ENCODE results near the gene CDKN2D. TPM values are rescaled to one million over a fixed set of nuclear protein-coding genes. Genes with fewer than 3 reads are reported as not detected.
"Not testable (repeated sequence)": the region's sequence is repeated elsewhere in the genome, so short reads cannot be mapped to it uniquely, and the experiment has no call there.

CDKN2D gene
- total RNA-seq, 2 experiments from 2014 or later: 85.4 to 89.4 TPM

DNA sequence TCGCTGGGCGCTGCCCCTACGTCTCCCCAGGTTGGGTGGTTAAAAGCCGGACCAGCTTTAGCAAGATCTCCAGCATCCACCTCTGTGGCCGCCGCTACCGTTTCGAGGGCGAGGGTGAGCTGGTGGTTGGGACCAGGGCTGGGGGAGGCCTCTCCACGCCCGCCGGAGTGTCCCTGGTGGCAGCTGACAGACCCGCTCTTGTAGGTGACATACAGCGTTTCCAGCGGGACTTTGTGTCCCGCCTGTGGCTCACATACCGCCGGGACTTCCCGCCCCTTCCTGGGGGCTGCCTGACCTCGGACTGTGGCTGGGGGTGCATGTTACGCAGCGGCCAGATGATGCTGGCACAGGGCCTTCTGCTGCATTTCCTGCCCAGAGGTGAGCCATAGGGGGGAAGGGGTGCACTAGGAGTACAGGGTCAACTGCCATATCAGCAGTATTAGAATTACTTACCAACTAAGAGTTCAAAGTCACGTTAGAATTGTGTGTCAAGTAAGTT, 24.0 kb downstream of the CDKN2D start:
- POLR2A ChIA-PET: interaction anchor here (0.6 to 2.2 kb wide), 7 partner anchors 8 to 23 kb away, joined by 3 to 7 read pairs (median 4); partner anchors contain the start of gene KRI1
- CTCF ChIA-PET: no interaction called here

DNA sequence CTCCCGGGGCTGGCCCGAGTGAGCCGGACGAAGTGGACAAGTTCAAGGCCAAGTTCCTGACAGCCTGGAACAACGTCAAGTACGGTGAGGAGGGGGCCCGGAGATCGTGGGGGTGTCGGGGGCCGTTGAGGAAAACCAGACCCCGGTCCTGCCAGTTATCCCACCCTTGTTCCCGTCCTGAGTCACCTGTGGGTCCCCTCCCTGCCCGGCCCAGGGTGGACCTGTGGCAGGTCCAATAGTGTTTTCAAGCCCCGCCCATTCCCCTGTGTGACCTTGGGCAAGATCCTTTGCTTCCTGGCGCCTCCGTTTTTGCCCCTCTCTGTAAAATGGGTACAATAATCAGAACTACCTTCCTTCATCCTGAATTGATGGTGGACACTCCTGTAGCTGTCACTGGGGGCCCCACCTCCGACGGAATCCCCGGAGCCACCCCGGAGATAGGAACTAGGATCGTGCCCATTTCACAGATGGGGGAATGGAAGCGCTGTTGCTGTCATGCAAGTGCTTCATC, 24.5 kb downstream of the CDKN2D start:
- H3K9me3 Mint-ChIP-seq: no peaks in the 10 kb centered on the region
- H3K27ac Mint-ChIP-seq: peak overlapping the region; percentile 84
- peak; percentile 36 for DNase-seq
- peaks cover 11% of the 10 kb centered on the region for H3K27me3 Mint-ChIP-seq
- H3K36me3 Mint-ChIP-seq (ENCODE audit: low read depth): peaks cover 13% of the 10 kb centered on the region
- peak overlapping the region; percentile 91 for H3K4me3 Mint-ChIP-seq
- H3K4me1 Mint-ChIP-seq: peaks cover 16% of the 10 kb centered on the region
- CTCF ChIA-PET: no interaction called here
- POLR2A ChIA-PET: interaction anchor here (0.7 to 2.2 kb wide), 6 partner anchors 9 to 24 kb away, joined by 3 to 7 read pairs (median 5); partner anchors contain the start of gene KRI1

More for the DNA sequence above, 24.0 kb downstream of the CDKN2D start:
- Mint-ChIP-seq H3K9me3 (no peaks in the 10 kb centered on the region), H3K4me3 (peak overlapping the region; percentile 91), H3K4me1 (peaks cover 16% of the 10 kb centered on the region), H3K27me3 (peaks cover 10% of the 10 kb centered on the region), H3K36me3 (ENCODE audit: low read depth) (peaks cover 13% of the 10 kb centered on the region), H3K27ac (peak overlapping the region; percentile 84)
- DNase-seq: no peak

DNA sequence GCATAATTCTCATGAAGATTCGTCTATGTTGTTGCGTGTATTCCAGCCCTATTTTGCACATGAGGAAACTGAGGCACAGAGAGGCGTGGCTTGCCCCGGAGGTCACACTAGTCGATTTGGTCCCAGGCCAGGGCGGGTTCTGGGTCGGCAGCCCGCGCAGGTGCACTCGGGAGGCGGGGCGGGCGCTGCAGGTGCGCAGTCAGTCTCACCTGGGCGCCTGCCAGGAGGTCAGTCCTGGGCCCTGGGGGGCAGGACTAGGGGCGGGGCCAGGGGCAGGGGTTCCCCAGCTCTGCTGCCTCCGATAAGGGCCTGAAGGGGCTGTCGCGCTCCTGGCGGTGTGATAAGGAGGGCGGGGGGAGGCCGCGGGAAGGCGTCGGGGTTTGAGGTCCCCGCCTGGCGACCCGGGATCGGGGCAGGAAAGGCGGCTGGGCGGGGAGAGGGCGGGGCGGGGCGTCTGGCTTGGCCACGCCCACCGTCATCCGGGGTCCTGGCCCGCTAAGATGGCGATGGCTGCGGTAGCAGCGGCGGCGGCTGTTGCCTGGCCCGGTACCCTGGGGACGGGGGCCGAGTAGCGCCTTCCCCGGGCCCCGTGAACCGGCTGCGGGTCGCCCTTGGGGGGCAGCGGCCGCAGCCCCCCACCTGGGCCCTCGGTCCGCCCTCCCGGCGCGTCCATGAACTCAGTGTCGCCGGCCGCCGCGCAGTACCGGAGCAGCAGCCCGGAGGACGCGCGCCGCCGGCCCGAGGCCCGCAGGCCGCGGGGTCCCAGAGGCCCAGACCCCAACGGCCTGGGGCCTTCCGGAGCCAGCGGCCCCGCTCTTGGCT, 25.1 kb downstream of the CDKN2D start, which contains the start of gene ATG4D:
ATG4D (plus strand) TSS at position 485 of the 822 bp plus-strand sequence; CDS start at position 672, 187 bp downstream.
- Mint-ChIP-seq H3K9me3 (no peaks in the 10 kb centered on the region), H3K27me3 (peaks cover 16% of the 10 kb centered on the region), H3K27ac (peak within 1 kb of the TSS; percentile 84), H3K36me3 (ENCODE audit: low read depth) (peaks cover 13% of the 10 kb centered on the region), H3K4me1 (peaks cover 16% of the 10 kb centered on the region), H3K4me3 (peak within 1 kb of the TSS; percentile 91)
- DNase-seq: peak; percentile 83
- CTCF ChIA-PET: interaction anchor here (0.6 to 3.2 kb wide), 6 partner anchors 8 to 156 kb away, joined by 3 to 13 read pairs (median 4); partner anchors contain the start of gene CDKN2D
- POLR2A ChIA-PET: interaction anchor here (1.0 to 2.2 kb wide), 6 partner anchors 18 to 58 kb away, joined by 3 to 7 read pairs (median 3); no protein-coding TSS in a partner anchor

DNA sequence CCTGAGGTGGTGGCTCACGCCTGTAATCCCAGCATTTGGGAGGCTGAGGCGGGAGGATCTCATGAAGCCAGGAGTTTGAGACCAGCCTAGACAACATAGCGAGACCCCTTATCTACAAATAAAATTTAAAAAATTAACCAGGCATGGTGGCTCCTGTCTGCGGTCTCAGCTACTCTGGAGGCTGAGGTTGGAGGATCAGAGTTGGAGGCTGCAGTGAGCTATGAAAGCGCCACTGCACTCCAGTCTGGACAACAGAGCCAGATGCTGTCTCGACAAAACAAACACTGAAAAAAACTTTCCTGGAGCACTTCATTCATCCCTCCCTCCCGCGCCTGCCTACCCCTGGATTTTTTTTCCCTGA, 25.7 kb downstream of the CDKN2D start:
- Mint-ChIP-seq H3K27me3 (peaks cover 22% of the 10 kb centered on the region), H3K9me3 (no peaks in the 10 kb centered on the region), H3K4me1 (peaks cover 16% of the 10 kb centered on the region), H3K4me3 (peak overlapping the region; percentile 62), H3K27ac (peak overlapping the region; percentile 28), H3K36me3 (ENCODE audit: low read depth) (peaks cover 7% of the 10 kb centered on the region)
- no peak for DNase-seq
- CTCF ChIA-PET: interaction anchor here (0.6 to 3.2 kb wide), 6 partner anchors 8 to 157 kb away, joined by 3 to 13 read pairs (median 4); partner anchors contain the start of gene CDKN2D
- POLR2A ChIA-PET: interaction anchor here (1.0 to 2.0 kb wide), 4 partner anchors 18 to 59 kb away, joined by 3 to 5 read pairs (median 3); no protein-coding TSS in a partner anchor

DNA sequence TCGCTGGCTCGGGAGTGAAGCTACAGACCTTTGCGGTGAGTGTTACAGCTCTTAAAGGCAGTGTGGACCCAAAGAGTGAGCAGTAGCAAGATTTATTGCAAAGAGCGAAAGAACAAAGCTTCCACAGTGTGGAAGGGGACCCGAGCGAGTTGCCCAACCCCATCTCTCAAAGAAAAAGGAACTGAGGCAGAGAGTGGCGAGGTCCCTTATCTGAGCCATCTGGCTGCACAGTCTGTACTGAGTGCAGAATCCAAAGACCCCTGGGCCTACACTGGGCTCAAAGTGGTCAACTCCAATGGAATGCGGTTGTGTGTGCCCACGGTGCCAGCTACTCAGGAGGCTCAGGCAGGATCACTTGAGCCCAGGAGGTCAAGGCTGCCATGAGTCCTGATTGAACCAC, 29.8 kb downstream of the CDKN2D start:
- H3K27ac Mint-ChIP-seq; POLR2A ChIA-PET; H3K9me3 Mint-ChIP-seq; H3K4me1 Mint-ChIP-seq; DNase-seq; H3K4me3 Mint-ChIP-seq; CTCF ChIA-PET; H3K36me3 Mint-ChIP-seq (ENCODE audit: low read depth): not testable (repeated sequence)
- H3K27me3 Mint-ChIP-seq: peaks cover 29% of the 10 kb centered on the region

DNA sequence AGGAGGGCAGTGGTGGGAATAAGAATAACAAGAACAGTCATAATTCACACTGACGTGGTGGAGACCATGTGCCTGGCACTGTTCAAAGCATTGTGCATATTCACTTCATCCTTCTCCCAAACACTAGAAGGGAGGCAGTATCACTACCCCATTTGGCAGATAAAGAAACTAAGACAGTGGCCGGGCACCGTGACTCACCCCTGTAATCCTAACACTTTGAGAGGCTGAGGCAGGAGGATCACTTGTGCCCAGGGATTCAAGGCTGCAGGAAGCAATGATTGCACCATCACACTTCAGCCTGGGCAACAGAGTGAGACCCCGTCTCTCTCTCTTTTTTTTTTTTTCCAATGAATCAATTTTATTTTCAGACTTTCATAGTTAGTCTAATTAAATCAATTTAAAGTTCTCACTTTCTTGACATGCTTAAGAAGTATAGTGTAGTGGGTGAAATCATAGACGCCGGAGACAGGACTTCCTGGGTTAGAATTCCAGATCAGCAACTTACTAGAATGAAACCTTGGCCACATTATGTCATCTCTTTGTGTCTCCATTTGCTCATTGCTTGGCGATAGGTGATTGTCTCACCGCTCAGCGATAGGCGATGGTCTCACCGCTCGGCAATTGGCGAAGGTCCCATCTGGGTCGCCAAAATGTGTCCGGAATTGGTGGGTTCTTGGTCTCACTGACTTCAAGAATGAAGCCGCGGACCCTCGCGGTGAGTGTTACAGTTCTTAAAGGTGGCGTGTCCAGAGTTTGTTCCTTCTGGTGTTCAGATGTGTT, 30.4 kb downstream of the CDKN2D start:
- H3K27me3 Mint-ChIP-seq: peaks cover 35% of the 10 kb centered on the region
- DNase-seq: no peak
- no peaks in the 10 kb centered on the region for H3K36me3 Mint-ChIP-seq (ENCODE audit: low read depth)
- no peak overlapping the region for H3K4me3 Mint-ChIP-seq
- ChIA-PET POLR2A (no interaction called here), CTCF (interaction anchor here (0.6 to 1.0 kb wide), 3 partner anchors 27 to 121 kb away, joined by 3 to 7 read pairs (median 3); no protein-coding TSS in a partner anchor)
- no peaks in the 10 kb centered on the region for H3K9me3 Mint-ChIP-seq
- H3K4me1 Mint-ChIP-seq: peaks cover 5% of the 10 kb centered on the region
- no peak overlapping the region for H3K27ac Mint-ChIP-seq

DNA sequence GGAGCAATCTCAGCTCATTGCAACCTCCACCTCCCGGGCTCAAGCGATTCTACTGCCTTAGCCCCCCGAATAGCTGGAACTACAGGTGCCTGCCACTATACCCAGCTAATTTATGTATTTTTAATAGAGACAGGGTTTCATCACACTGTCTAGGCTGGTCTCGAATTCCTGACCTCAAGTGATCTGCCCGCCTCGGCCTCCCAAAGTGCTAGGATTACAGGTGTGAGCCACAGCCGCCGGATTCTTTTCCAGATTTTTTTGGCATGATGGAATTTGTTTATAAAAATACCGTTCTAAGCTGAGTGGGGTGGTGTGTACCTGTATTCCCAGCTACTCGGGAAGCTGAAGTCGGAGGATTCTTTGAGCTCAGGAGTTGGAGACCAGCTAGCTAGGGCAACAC, 31.1 kb downstream of the CDKN2D start:
- ChIA-PET POLR2A (no interaction called here), CTCF (interaction anchor here (0.6 to 1.0 kb wide), 3 partner anchors 26 to 122 kb away, joined by 3 to 7 read pairs (median 3); no protein-coding TSS in a partner anchor)
- Mint-ChIP-seq H3K27me3 (peaks cover 35% of the 10 kb centered on the region), H3K27ac (no peak overlapping the region), H3K36me3 (ENCODE audit: low read depth) (no peaks in the 10 kb centered on the region), H3K9me3 (peaks cover 1% of the 10 kb centered on the region), H3K4me1 (peaks cover 2% of the 10 kb centered on the region), H3K4me3 (no peak overlapping the region)
- no peak for DNase-seq

DNA sequence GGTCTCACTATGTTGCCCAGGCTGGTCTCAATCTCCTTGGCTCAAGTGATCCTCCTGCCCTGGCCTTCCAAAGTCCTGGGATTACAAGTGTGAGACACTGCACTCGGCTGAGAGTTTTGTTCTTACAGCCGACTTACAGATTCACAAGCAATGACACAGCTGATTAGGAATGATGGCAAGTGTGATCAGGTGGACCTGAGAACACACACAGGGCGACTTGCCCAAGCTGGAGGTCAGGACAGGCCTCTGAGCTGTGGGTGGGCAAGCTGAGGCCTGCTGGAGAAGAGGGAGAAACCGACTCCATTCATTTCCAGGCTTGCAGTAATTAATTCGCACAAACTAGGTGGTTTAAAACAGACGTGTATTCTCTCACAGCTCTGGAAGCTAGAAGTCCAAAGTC, 33.2 kb downstream of the CDKN2D start:
- no peaks in the 10 kb centered on the region for H3K4me1 Mint-ChIP-seq
- POLR2A ChIA-PET: interaction anchor here (1.1 kb wide), 1 partner anchor 16 kb away, joined by 3 read pairs; no protein-coding TSS in a partner anchor
- CTCF ChIA-PET: interaction anchor here (0.8 to 1.9 kb wide), 3 partner anchors 25 to 109 kb away, joined by 3 to 7 read pairs (median 5); no protein-coding TSS in a partner anchor
- H3K27ac Mint-ChIP-seq: no peak overlapping the region
- H3K27me3 Mint-ChIP-seq: peaks cover 36% of the 10 kb centered on the region
- DNase-seq: no peak
- no peaks in the 10 kb centered on the region for H3K36me3 Mint-ChIP-seq (ENCODE audit: low read depth)
- no peak overlapping the region for H3K4me3 Mint-ChIP-seq
- H3K9me3 Mint-ChIP-seq: peaks cover 3% of the 10 kb centered on the region

DNA sequence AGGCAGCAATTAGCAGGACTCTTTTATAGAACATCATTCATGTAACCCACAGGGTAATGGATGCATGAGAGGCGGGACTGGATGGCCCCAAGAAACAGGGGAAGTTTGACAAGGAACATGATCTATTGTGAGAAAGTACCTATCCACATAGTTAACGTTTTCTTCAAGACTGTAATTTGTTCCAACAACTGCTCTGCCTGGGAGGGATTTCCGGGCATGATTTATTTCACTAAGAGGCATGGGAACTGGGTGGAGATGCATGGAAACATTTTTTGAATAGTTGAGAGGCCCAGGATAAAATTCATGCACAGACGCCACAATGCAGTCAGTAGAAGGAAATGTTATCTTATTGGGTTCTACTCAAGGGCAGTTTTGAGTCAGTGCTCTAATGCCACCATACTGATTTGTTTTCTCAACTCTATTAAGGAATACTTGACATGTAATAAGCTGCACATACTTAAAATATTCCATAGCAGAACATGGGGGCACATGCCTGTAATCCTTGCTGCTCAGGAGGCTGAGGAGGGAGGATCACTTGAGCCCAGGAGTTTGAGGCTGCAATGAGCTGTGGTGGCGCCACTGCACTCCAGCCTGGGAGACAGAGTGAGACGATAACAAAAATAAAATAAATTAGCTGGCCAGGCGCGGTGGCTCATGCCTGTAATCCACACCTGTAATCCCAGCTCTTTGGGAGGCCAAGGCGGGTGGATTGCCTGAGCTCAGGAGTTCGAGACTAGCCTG, 35.0 kb downstream of the CDKN2D start:
- Mint-ChIP-seq H3K27me3 (peaks cover 24% of the 10 kb centered on the region), H3K27ac (no peak overlapping the region), H3K4me1 (no peaks in the 10 kb centered on the region), H3K36me3 (ENCODE audit: low read depth) (no peaks in the 10 kb centered on the region), H3K4me3 (no peak overlapping the region), H3K9me3 (peaks cover 3% of the 10 kb centered on the region)
- ChIA-PET POLR2A (no interaction called here), CTCF (interaction anchor here (0.6 kb wide), 1 partner anchor 17 kb away, joined by 4 read pairs; no protein-coding TSS in a partner anchor)
- DNase-seq: no peak

DNA sequence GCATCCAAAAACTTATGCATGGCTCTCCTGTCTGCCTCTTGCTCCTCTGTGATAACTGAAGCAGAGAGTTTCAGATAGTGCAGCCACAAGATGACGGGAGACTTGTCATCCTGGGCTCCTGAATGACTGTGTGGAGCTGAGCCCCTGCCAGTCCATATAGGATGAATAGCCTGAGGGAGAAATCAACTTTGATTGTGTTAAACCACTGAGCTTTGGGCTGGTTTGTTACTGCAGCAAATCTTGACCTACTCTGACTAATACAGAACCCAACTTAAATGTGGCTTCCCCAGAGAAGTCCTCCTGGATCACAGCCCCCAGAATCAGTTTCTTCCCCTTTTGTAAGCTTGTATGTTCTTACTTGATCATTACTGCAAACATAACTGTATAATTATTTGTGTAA, 36.3 kb downstream of the CDKN2D start:
- CTCF ChIA-PET: interaction anchor here (1.7 kb wide), 1 partner anchor 9 kb away, joined by 6 read pairs; no protein-coding TSS in a partner anchor
- peaks cover 3% of the 10 kb centered on the region for H3K9me3 Mint-ChIP-seq
- POLR2A ChIA-PET: interaction anchor here (0.6 kb wide), 1 partner anchor 52 kb away, joined by 3 read pairs; no protein-coding TSS in a partner anchor
- no peak overlapping the region for H3K27ac Mint-ChIP-seq
- no peaks in the 10 kb centered on the region for H3K4me1 Mint-ChIP-seq
- H3K27me3 Mint-ChIP-seq: peaks cover 16% of the 10 kb centered on the region
- no peak for DNase-seq
- H3K4me3 Mint-ChIP-seq: no peak overlapping the region
- no peaks in the 10 kb centered on the region for H3K36me3 Mint-ChIP-seq (ENCODE audit: low read depth)

DNA sequence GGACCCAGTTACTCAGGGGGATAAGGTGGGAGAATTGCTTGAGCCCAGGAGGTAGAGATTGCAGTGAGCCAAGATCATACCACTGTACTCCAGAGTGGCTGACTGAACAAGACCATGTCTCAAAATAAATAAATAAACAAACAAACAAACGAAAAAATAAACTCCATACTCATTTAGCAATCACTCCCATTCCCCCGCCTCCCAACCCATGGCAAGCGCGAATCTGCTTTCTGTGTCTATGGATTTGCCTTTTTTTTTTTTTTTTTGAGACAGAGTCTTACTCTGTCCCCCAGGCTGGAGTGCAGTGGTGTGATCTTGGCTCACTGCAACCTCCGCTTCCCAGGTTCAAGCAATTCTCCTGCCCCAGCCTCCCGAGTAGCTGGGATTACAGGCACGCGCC, 41.9 kb downstream of the CDKN2D start:
- H3K4me3 Mint-ChIP-seq; H3K4me1 Mint-ChIP-seq; POLR2A ChIA-PET; DNase-seq; H3K36me3 Mint-ChIP-seq (ENCODE audit: low read depth); CTCF ChIA-PET; H3K9me3 Mint-ChIP-seq; H3K27ac Mint-ChIP-seq; H3K27me3 Mint-ChIP-seq: not testable (repeated sequence)

DNA sequence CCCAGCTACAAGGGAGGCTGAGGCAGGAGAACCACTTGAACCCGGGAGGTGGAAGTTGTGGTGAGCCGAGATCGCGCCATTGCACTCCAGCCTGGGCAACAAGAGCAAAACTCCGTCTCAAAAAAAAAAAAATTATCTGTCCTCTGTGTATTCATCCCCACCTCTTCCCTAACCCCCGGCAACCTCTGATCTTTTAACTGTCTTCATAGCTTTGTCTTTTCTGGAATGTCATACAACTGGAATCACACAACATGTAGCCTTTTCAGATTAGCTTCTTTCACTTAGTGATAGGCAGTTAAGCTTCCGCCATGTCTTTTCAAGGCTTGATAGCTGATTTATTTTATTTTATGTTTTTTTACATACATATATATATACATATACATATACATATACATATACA, 43.1 kb downstream of the CDKN2D start:
- Mint-ChIP-seq H3K4me3 (no peak overlapping the region), H3K27me3 (peaks cover 7% of the 10 kb centered on the region), H3K9me3 (no peaks in the 10 kb centered on the region), H3K4me1 (no peaks in the 10 kb centered on the region), H3K27ac (no peak overlapping the region), H3K36me3 (ENCODE audit: low read depth) (no peaks in the 10 kb centered on the region)
- no peak for DNase-seq
- ChIA-PET CTCF (no interaction called here), POLR2A (interaction anchor here (0.9 kb wide), 1 partner anchor 17 kb away, joined by 3 read pairs; no protein-coding TSS in a partner anchor)

Data from activated CD4-positive, alpha-beta memory T cell treated with anti-CD3 and anti-CD28 coated beads, Interleukin-2, amount 10 ng/mL, durations not matched to agents 7 days and 5 days (primary cell).